OCI-LY3 (cell line): ENCODE results near the gene EPB41L4A.

Experiments used
- H2AFZ ChIP-seq: fragments of 200-600, 300-600 bp; shearing (Covaris generic); 2 replicates; pipeline ENCODE4 v1.6.0; 2014; ENCODE audit warnings: antibody characterized with exemption, low read depth, low read length
- H3K27ac ChIP-seq: fragments of 200-600, 300-600 bp; sonication (generic); 2 replicates; pipeline ENCODE4 v1.5.1; 2014; ENCODE audit warnings: mild to moderate bottlenecking, low read length, moderate library complexity, mixed read lengths
- H3K27me3 ChIP-seq: fragments of 200-600, 300-600 bp; sonication (generic); 2 replicates; pipeline ENCODE4 v1.6.1; 2014; ENCODE audit warnings: low read depth, low read length, mixed read lengths
- H3K36me3 ChIP-seq: fragments of 200-600, 300-600 bp; sonication (generic); replicated peaks from 2 replicates; pipeline ENCODE3; 2014; ENCODE audit warnings: low read depth, low read length, mixed read lengths
- H3K4me1 ChIP-seq: fragments of 300-600, 200-600 bp; sonication (generic); 2 replicates; pipeline ENCODE4 v1.6.1; 2014; ENCODE audit warnings: low read length, mixed read lengths
- H3K4me2 ChIP-seq: fragments of 200-600, 300-600 bp; sonication (generic); 2 replicates; pipeline ENCODE4 v1.6.1; 2014; ENCODE audit warnings: low read length, mixed read lengths
- H3K4me3 ChIP-seq: fragments of 300-600, 200-600 bp; sonication (generic); 2 replicates; pipeline ENCODE4 v1.5.1; 2014; ENCODE audit warnings: antibody characterized with exemption, mild to moderate bottlenecking, low read length, moderate library complexity
- H3K79me2 ChIP-seq: fragments of 300-600, 200-600 bp; shearing (Covaris generic); 2 replicates; pipeline ENCODE4 v1.6.1; 2014; ENCODE audit warnings: mild to moderate bottlenecking, low read length, mixed read lengths
- H3K9ac ChIP-seq: fragments of 300-600, 200-600 bp; shearing (Covaris generic); 2 replicates; pipeline ENCODE4 v1.6.0; 2014; ENCODE audit warnings: mild to moderate bottlenecking, low read length, moderate library complexity
- H3K9me3 ChIP-seq: fragments of 200-600, 300-600 bp; shearing (Covaris generic); 2 replicates; pipeline ENCODE4 v1.6.1; 2014; ENCODE audit warnings: low read length, mixed read lengths; ENCODE audit not compliant: insufficient read depth
- H4K20me1 ChIP-seq: fragments of 200-600, 300-600 bp; sonication (generic); 2 replicates; pipeline ENCODE4 v1.6.1; 2016; ENCODE audit warnings: low read length, mixed read lengths; ENCODE audit not compliant: insufficient read depth
- CTCF ChIP-seq: fragments of 200-600, 300-600 bp; sonication (generic); IDR thresholded peaks from 2 replicates; pipeline ENCODE4 v1.5.1; 2014; ENCODE audit warnings: antibody characterized with exemption, low read length, low read depth
- EZH2phosphoT487 ChIP-seq: fragments of 200-600 bp; shearing (Covaris generic); IDR thresholded peaks from 2 replicates; pipeline ENCODE4 v1.6.1; 2018; ENCODE audit warnings: antibody characterized with exemption, mixed run types, low read depth

EPB41L4A gene

GRCh38 chr5:112283034-112283582 lies 136.0 kb downstream of the EPB41L4A start:
- H3K4me2 ChIP-seq, result no peak overlapping the region
- no peaks in the 10 kb centered on the region for H3K79me2 ChIP-seq
- H3K4me3 ChIP-seq, result no peak overlapping the region
- no peaks in the 10 kb centered on the region for H3K4me1 ChIP-seq
- no peak overlapping the region for H3K9ac ChIP-seq
- H3K9me3 ChIP-seq, result no peaks in the 10 kb centered on the region
- no peaks in the 10 kb centered on the region for H3K36me3 ChIP-seq
- no peaks in the 10 kb centered on the region for H3K27me3 ChIP-seq
- TF ChIP-seq EZH2phosphoT487 (no peak), CTCF (no peak)
- no peaks in the 10 kb centered on the region for H4K20me1 ChIP-seq
- H2AFZ ChIP-seq, result no peak overlapping the region
- H3K27ac ChIP-seq, result no peak overlapping the region

GRCh38 chr5:112279082-112279481 lies 140.0 kb downstream of the EPB41L4A start:
- no peak overlapping the region for H3K4me2 ChIP-seq
- no peaks in the 10 kb centered on the region for H3K79me2 ChIP-seq
- no peak overlapping the region for H3K4me3 ChIP-seq
- TF ChIP-seq CTCF (no peak), EZH2phosphoT487 (no peak)
- H2AFZ ChIP-seq, result no peak overlapping the region
- H3K4me1 ChIP-seq, result peaks cover 33% of the 10 kb centered on the region
- H3K36me3 ChIP-seq, result no peaks in the 10 kb centered on the region
- H3K27me3 ChIP-seq, result no peaks in the 10 kb centered on the region
- no peaks in the 10 kb centered on the region for H3K9me3 ChIP-seq
- H4K20me1 ChIP-seq, result no peaks in the 10 kb centered on the region
- no peak overlapping the region for H3K27ac ChIP-seq
- H3K9ac ChIP-seq, result no peak overlapping the region

GRCh38 chr5:112276991-112277390 lies 142.1 kb downstream of the EPB41L4A start:
- Histone ChIP-seq H3K27ac (peak overlapping the region; percentile 52), H3K36me3 (no peaks in the 10 kb centered on the region), H3K27me3 (no peaks in the 10 kb centered on the region), H3K9ac (no peak overlapping the region), H3K4me2 (peak overlapping the region; percentile 36; the same call in 1 of the 2 replicates), H4K20me1 (no peaks in the 10 kb centered on the region), H3K4me3 (no peak overlapping the region), H3K4me1 (peaks cover 54% of the 10 kb centered on the region), H2AFZ (peak overlapping the region; percentile 47; the same call in 1 of the 2 replicates), H3K79me2 (no peaks in the 10 kb centered on the region), H3K9me3 (no peaks in the 10 kb centered on the region)
- TF ChIP-seq CTCF (peak; percentile 23; the same call in 1 of the 2 replicates), EZH2phosphoT487 (no peak)

GRCh38 chr5:112275671-112276070 lies 143.4 kb downstream of the EPB41L4A start:
- no peak overlapping the region for H2AFZ ChIP-seq
- H3K36me3 ChIP-seq, result no peaks in the 10 kb centered on the region
- no peak overlapping the region for H3K9ac ChIP-seq
- H3K9me3 ChIP-seq, result no peaks in the 10 kb centered on the region
- H3K27ac ChIP-seq, result peak overlapping the region; percentile 52
- H3K4me2 ChIP-seq, result peak overlapping the region; percentile 36; the same call in 1 of the 2 replicates
- H3K27me3 ChIP-seq, result no peaks in the 10 kb centered on the region
- peaks cover 67% of the 10 kb centered on the region for H3K4me1 ChIP-seq
- no peaks in the 10 kb centered on the region for H3K79me2 ChIP-seq
- TF ChIP-seq CTCF (no peak), EZH2phosphoT487 (no peak)
- H4K20me1 ChIP-seq, result no peaks in the 10 kb centered on the region
- H3K4me3 ChIP-seq, result no peak overlapping the region
